GM19452 (cell line): Measurements from ENCODE around the gene METTL8.

Source experiments
- ATAC-seq: cut with Tn5 transposase; IDR thresholded peaks from one replicate; pipeline ENCODE4 v1.9.1; 2021; ENCODE audit not compliant: unreplicated experiment

Gene METTL8

GRCh38 chr2:171267855-171268629, 165.7 kb downstream of the METTL8 start:
- no peak for ATAC-seq
